Fibroblast of skin of right biceps (primary cell): ENCODE data around the gene C11orf91.
"Not testable (repeated sequence)": the region's sequence is repeated elsewhere in the genome, so short reads cannot be mapped to it uniquely, and the experiment has no call there.

Experiments
- DNase-seq: peaks from one replicate; pipeline ENCODE4 v3.0.0-alpha.2; 2013

The C11orf91 gene, protein sequence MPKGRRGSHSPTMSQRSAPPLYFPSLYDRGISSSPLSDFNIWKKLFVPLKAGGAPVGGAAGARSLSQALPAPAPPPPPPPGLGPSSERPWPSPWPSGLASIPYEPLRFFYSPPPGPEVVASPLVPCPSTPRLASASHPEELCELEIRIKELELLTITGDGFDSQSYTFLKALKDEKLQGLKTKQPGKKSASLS

DNA sequence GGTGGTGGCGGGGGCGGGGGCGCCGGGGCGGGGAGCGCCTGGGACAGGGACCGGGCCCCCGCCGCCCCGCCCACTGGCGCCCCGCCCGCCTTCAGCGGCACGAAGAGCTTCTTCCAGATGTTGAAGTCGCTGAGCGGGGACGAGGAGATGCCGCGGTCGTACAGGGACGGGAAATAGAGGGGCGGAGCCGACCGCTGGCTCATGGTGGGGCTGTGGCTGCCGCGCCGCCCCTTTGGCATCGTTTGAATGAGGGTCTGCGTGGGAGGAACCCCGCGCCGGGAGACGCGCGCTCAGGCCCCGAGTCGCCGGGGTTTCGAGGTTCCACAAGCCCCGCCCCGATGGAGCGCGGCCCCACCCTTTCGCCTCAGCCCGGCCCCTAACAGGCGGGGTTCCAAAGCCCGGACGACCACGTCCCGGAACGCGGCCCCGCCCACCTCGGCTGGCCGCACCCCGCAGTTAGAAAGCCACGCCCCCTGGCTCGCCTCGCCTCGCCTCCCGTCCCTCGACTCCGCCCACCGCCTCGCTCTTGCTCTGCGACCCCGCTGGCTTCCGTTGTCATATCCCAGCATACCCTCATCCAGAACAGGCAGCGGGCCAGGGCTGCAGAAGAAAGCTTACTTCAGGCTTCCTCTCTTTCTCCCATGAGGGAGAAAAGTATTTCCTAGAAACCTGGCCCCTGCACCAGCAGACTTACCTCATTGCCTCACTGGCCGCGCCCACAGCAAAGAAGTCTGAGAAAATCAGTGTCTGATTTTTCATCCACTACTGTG, at the start of gene C11orf91:
TSS of gene C11orf91 (minus strand) at position 325 of the 770 bp plus-strand sequence. CDS start at position 239, 86 bp downstream.
- DNase-seq, result peak; percentile 97

DNA sequence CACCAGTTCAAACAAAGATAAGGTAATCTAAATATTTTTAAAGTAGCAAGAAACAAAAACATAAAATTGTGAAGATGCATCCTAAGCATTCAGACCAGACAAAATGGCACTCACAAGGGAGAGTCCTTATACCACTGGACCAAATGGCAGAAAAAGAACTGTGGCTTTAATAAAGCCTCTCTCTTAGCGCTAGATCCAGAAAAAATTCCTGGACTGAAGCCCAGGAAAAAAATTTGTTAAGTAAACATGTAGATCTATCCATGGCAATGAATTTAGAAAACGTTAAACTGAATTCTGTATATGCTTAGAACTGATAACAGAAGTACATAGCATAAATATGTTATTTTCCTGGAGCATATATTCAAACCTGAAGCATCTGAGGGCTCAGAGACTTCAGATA, 47.4 kb upstream of the C11orf91 start:
- peak; percentile 63 for DNase-seq

DNA sequence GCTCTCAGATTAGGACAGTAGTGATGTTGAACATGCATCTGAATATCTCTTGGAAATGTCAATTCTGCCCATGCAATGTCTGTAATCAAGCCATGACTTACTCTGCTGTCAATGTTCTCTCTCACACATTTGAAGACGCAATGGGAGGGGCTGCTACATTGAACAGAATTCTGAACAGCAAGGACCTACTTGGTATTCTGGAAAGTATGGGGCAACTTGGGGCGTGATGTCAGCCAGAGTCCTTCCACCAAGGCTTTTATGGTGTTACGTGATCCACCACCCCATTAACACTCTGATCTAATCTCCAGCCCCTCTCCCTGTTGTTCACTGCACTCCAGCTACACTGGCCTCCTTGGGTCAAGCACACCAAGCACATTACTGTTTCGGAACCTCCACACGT, 42.7 kb upstream of the C11orf91 start:
- DNase-seq, result no peak

GRCh38 chr11:33742249-33742851, 41.7 kb upstream of the C11orf91 start:
- DNase-seq, result peak; percentile 25

GRCh38 chr11:33741806-33742205, 41.2 kb upstream of the C11orf91 start:
- no peak for DNase-seq

DNA sequence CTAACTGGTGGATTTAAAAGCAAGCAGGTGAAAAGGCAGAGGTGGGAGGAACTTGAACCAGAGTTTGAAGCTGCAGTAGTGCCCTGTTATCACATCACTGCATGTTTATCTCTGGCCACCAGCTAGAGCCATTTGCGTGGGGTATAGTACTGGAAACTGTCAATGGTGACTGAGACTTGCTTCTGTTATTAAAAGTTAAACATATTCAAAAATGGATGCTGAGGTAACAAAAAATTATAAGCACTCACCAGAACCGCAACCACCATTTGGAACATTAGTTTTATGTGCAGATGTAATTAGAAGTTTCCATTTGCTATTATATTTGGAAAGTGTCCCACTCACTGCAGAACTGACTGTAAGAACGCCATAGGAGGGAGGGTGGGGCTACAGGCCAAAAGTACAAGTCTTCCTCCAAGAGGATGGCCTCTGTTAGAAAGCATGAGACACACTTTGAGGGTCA, 36.8 kb upstream of the C11orf91 start:
- DNase-seq, result peak; percentile 47

DNA sequence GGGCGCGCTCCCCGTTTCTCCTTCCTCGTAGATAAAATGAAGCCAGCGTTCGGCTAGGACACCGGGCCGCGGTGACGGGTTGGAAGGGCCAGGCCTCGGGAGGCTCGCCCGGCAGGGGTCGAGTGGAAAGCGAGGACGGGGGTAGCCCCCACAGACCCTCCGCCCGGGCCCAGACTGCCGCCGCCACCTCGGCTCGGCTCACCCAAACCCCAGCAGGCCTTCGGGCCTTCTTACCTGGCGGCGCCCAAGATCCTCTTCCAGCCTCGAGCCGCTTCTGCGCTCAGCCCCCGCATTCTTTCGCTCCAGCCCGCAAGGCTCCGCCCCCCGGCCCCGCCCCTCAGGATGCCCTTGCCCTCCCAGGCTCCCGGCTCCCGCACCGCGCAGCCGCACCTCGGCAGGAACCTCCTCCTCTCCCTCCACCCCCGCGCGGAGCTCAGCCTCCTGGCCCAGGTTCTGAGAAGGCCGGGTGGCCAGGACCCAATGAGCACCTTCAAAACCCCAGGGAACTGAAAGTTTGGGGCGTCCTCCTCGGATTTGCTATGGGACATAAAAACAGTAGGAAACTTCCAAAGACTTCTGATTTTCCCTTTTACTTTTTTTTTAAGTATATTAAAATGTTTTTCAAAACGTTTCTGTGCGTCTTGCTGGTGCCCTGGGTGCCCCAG, 35.7 kb upstream of the C11orf91 start, which contains the start of gene CD59:
TSS of gene CD59 (minus strand) at position 276 of the 665 bp plus-strand sequence. CDS start 13,978 bp downstream, outside the sequence.
- peak; percentile 91 for DNase-seq

DNA sequence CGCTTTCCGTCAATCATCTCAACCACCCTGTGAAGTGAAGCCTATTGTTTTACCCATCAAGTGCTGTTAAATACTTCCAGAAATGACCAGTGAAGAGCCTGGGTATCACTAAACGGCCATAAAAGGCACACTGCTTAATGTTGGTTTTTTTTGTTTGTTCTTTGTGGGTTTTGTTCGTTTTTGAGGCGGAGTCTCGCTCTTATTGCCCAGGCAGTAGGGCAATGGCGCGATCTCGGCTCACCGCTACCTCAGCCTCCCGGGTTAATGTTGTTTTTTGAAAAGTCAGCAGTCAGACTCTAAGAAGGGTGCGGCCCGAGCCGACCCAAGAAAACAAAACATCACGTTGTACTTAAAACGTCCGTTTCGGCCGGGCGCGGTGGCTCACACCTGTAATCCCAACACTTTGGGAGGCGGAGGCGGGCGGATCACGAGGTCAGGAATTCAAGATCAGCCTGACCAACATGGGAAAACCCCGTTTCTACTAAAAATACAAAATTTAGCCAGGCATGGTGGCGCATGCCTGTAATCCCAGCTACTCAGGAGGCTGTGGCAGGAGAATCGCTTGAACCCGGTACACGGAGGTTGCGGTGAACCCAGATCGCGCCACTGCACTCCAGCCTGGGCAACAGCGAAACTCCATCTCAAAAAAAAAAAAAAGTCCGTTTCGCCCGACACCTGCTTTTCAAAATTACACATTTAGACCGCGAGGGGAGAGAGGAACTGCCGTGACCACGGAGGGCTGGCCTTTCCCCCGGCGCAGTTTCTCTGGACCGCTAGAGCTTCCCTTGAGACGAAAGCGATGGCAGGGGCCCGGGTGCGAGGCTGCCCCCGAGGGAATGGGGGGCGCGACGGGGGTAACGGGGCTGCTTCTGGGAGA, 34.9 kb upstream of the C11orf91 start:
- DNase-seq, result peak; percentile 31

GRCh38 chr11:33734441-33735270, 34.0 kb upstream of the C11orf91 start:
- DNase-seq, result peak; percentile 23

DNA sequence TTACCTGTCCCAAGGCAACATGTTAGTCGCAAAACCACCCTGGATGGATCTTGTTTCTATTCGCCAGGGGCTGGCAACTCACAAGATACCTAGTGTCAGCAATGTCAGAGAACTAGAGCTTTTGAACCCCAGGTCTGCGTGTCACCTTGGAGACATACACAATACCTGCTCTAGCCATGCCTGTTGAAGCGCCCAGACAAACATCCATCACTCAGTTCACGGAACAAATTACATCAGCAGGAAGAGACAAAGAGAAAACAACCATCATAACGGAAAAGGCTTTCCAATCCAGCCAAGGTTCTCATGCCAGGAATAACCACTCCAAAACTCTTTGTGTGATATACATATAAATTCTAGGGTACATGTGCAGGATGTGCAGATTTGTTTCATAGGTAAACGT, 33.4 kb upstream of the C11orf91 start:
- no peak for DNase-seq

GRCh38 chr11:33731723-33732531, 31.3 kb upstream of the C11orf91 start:
- DNase-seq, result peak; percentile 27

GRCh38 chr11:33730716-33731115, 30.1 kb upstream of the C11orf91 start:
- DNase-seq, result no peak

- not testable (repeated sequence) for DNase-seq
These were observed 28.5 kb upstream of the C11orf91 start for GRCh38 chr11:33729072-33729664.

GRCh38 chr11:33727539-33727938, 26.9 kb upstream of the C11orf91 start:
- not testable (repeated sequence) for DNase-seq

DNA sequence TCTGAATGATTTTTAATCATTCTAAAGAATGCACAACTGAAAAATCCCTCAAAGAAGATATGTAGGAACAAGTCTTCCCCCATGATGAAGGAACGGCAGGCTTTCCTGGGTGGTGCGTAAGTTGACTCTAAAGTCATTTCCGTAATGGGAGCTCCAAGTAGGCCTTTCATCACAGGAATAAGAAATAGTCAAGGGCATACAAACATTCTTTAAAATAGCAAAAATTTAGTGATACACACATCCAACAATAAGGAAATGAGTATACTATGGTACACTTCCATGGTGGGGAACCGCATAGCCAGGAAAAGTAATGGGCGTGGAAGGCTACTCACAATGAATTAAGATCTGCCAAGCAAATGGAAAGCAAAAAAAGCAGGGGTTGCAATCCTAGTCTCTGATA, 24.9 kb upstream of the C11orf91 start:
- DNase-seq, result no peak

DNA sequence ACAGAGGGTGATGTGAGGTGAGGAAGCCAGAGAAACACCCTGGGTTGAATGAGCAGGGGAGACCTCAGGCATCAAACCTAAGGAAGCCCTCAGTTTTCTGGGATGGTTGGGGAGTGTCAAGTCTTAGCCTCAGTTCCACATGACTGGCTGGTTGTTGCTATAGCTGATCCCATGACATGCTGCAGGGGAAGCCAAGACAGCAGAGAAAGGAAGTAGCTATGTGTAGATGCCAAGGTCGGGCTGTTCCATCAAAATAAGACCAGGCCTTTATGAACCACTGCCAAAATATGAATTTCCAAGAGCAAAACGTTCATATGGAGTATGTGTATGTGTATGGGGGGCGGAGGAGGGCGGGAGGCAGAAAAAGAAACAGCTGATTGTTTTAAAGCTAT, 24.0 kb upstream of the C11orf91 start:
- peak; percentile 56 for DNase-seq

DNA sequence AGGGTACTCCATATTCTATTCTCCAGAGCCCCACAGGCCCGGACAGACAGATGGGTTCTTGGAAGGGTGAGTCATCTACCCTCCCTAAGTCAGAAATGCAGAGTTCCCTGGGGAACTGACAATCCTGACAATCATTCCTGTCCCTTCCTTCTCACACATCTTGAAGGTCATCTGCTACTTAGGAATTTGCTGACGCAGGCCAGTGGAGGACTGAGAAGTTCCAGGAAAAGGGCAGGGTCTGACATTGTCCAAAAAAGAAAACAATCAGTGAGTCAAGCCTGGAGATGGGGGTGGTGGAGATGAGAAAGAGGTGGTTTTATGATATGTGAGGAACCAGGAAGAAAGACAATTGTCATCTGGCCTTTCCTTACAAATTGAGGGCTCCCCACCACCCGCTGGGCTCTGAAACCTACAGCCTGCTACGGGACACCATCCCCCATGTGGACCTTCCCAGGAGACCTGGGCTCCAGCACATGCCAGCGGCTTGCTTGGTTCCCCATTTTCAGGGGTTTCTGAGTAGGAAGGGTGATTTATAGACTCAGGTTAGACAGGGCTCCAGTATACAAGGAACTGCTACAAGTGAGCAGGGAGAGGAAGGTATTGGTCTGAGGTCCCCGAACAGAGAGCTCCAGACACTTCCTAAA, 22.7 kb upstream of the C11orf91 start:
- DNase-seq, result peak; percentile 99

- peak; percentile 87 for DNase-seq
These were observed 22.1 kb upstream of the C11orf91 start for GRCh38 chr11:33722590-33723234.

DNA sequence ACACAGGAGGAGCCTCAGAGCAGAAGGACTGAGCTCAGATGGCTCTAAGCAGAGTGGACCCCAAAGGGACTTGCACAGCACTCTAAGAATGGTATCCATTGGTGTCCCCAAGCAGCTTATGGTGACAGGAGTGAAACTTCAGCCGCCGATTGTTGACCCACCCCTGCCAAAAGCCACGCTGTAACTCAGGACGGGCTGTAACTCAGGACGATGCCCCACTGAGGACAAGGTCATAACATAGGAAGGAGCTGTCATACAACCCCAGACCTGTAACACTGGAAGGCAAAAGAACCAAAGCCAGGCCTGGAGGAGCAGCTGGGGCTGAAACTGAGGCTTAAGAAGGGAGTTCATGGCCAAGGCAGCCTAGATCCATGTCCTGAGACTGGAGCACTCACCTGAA, 21.4 kb upstream of the C11orf91 start:
- DNase-seq, result no peak
